ENCODE data around the gene MMD2.
"Not testable (repeated sequence)": the region's sequence is repeated elsewhere in the genome, so short reads cannot be mapped to it uniquely, and the experiment has no call there.

MMD2 gene

DNA sequence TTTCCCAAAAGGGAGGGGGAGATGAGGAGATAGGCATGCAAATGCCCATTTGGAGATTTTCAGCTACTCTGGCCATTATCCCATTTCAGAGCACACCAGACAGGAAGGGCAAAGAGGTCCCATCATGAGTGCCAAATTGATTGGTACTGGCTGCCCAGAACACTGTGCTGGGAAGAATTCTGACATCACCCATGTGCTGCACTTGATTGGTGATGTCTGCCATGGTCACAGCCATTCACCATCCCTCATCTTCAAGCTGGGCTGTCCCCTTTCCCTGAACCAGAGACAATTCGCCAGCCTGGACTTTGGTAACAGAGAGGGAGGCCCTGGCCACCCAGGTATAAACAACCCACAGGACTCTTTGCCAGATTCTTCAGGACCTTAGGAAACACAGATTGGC, 52.3 kb downstream of the MMD2 start:
- no peak overlapping the region for H3K4me3 ChIP-seq (ENCODE audit: low read depth, low read length)
- H3K4me1 ChIP-seq = no peaks in the 10 kb centered on the region
- no peaks in the 10 kb centered on the region for H3K36me3 ChIP-seq
- DNase-seq = no peak
- H3K9me3 ChIP-seq = no peaks in the 10 kb centered on the region
- TF ChIP-seq, protein P1, sequence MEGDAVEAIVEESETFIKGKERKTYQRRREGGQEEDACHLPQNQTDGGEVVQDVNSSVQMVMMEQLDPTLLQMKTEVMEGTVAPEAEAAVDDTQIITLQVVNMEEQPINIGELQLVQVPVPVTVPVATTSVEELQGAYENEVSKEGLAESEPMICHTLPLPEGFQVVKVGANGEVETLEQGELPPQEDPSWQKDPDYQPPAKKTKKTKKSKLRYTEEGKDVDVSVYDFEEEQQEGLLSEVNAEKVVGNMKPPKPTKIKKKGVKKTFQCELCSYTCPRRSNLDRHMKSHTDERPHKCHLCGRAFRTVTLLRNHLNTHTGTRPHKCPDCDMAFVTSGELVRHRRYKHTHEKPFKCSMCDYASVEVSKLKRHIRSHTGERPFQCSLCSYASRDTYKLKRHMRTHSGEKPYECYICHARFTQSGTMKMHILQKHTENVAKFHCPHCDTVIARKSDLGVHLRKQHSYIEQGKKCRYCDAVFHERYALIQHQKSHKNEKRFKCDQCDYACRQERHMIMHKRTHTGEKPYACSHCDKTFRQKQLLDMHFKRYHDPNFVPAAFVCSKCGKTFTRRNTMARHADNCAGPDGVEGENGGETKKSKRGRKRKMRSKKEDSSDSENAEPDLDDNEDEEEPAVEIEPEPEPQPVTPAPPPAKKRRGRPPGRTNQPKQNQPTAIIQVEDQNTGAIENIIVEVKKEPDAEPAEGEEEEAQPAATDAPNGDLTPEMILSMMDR (IDR thresholded peaks at IDR 0.05; ENCODE audit: low read depth, low read length) = no peak
- H3K27me3 ChIP-seq = peaks cover 8% of the 10 kb centered on the region; the same call in 1 of the 2 replicates

DNA sequence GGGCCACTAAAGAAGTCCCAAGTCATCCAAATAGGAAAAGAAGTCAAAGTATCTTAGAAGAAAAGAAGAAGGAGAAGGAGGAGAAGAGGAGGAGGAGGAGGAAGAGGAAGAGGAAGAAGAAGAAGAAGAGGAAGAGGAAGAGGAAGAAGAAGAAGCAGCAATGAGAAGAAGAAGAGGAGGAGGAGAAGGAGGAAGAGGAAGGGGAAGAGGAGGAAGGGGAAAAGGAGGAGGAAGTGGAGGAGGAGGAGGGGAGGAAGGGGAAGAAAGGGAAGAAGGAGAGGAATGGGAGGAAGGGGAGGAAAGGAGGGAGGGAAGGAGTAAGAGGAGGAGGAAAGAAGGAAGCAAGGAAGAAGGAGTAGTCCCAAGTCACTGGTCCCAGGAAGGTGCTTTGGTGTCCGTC, 53.8 kb downstream of the MMD2 start:
- Histone ChIP-seq H3K4me3 (ENCODE audit: low read depth, low read length) (no peak overlapping the region), H3K9me3 (no peaks in the 10 kb centered on the region), H3K27me3 (peaks cover 12% of the 10 kb centered on the region; the same call in 1 of the 2 replicates), H3K36me3 (no peaks in the 10 kb centered on the region), H3K4me1 (no peaks in the 10 kb centered on the region)
- TF ChIP-seq, protein P1 (IDR thresholded peaks at IDR 0.05; ENCODE audit: low read depth, low read length) = no peak
- DNase-seq = no peak

DNA sequence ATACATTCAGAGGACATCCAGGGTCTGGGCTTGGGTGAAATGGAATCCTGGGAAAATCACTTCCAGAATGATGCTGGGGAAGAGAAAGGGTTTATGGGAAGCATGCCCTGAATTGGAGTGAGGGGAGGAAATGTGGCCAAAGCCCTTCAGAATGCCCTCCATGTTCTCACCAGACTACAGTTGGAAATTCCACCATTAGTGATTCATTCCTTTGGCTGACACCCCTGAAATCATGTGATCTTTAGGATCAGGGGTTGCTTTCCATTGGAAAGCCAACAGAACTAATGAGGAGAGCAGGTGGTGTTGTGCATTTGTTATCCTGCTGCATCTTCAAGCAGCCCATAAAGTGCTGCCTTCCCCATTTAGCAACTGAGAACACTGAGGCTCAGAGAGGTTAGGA, 54.6 kb downstream of the MMD2 start:
- Histone ChIP-seq H3K4me1 (no peaks in the 10 kb centered on the region), H3K4me3 (ENCODE audit: low read depth, low read length) (no peak overlapping the region), H3K36me3 (no peaks in the 10 kb centered on the region), H3K27me3 (peaks cover 12% of the 10 kb centered on the region; the same call in 1 of the 2 replicates), H3K9me3 (no peaks in the 10 kb centered on the region)
- TF ChIP-seq, protein P1 (IDR thresholded peaks at IDR 0.05; ENCODE audit: low read depth, low read length) = no peak
- DNase-seq = no peak

DNA sequence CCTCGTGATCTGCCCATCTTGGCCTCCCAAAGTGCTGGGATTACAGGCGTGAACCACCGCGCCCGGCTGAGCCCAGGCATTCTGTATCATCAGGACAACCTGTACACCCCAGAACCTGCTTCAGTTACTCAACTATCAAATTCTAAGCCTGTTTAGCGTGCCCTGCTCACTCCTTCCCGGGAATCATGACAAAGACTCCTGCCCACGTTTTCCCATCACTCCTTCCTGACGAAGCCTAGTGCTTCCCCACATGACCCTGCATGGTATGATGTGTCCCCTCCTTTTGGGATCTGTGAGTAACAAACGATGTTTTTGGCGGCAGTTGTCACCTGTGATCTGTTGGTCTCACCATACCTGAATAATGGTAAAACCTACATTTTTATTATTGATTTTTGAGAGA, 63.2 kb downstream of the MMD2 start:
- H3K27me3 ChIP-seq = no peaks in the 10 kb centered on the region
- TF ChIP-seq, protein P1 (IDR thresholded peaks at IDR 0.05; ENCODE audit: low read depth, low read length) = no peak

DNA sequence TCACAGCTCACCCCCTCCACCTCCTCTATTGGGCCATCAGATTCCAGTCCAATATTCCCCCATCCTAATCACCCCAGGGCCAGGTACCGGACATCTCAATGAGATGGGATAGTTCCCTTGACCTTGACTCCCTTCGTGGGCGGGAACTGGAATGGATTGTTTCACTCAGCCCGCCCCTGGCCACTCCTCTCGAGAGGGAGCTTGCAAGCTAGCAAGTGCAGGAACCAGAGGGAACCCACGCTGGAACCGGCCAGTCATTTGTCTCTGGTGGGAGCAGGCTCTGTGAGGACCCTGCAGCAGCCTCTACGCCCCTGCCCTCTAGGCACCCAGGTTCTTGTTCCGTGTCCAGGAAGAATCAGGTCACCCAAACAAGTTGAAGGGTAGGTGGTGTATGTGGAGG, 64.5 kb downstream of the MMD2 start:
- no peaks in the 10 kb centered on the region for H3K27me3 ChIP-seq
- TF ChIP-seq, protein P1 (IDR thresholded peaks at IDR 0.05; ENCODE audit: low read depth, low read length) = no peak
- no peaks in the 10 kb centered on the region for H3K9me3 ChIP-seq
- no peaks in the 10 kb centered on the region for H3K4me1 ChIP-seq
- H3K36me3 ChIP-seq = no peaks in the 10 kb centered on the region
- no peak for DNase-seq
- no peak overlapping the region for H3K4me3 ChIP-seq (ENCODE audit: low read depth, low read length)

More for the DNA sequence above, 63.2 kb downstream of the MMD2 start:
- H3K9me3 ChIP-seq = no peaks in the 10 kb centered on the region
- no peak for DNase-seq
- no peaks in the 10 kb centered on the region for H3K36me3 ChIP-seq
- no peaks in the 10 kb centered on the region for H3K4me1 ChIP-seq
- H3K4me3 ChIP-seq (ENCODE audit: low read depth, low read length) = no peak overlapping the region

DNA sequence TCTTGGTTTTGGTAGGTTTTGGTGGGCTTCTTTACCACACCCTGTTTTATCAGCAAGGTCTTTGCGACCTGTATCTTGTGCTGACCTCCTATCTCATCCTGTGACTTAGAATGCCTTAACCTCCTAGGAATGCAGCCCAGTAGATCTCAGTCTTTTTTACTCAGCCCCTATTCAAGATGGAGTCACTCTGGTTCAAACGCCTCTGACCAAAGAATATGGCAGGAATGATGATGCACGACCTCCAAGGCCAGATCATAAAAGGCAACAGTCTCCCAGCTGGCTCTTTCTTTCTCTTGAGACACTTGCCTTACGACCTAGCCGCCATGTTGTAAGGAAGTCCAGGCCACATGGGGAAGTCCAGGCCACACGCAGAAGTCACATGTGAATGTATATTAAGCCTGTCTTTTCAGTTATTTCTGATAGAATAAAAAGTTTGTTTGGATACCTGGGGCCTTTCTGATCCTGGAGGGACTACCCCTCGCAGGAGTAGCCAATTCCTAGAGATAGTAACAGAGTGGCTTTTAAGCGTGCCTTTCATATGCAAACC, 65.0 kb downstream of the MMD2 start:
- Histone ChIP-seq H3K9me3 (no peaks in the 10 kb centered on the region), H3K36me3 (no peaks in the 10 kb centered on the region), H3K4me3 (ENCODE audit: low read depth, low read length) (no peak overlapping the region), H3K4me1 (no peaks in the 10 kb centered on the region), H3K27me3 (no peaks in the 10 kb centered on the region)
- no peak for DNase-seq
- TF ChIP-seq, protein P1 (IDR thresholded peaks at IDR 0.05; ENCODE audit: low read depth, low read length) = no peak

DNA sequence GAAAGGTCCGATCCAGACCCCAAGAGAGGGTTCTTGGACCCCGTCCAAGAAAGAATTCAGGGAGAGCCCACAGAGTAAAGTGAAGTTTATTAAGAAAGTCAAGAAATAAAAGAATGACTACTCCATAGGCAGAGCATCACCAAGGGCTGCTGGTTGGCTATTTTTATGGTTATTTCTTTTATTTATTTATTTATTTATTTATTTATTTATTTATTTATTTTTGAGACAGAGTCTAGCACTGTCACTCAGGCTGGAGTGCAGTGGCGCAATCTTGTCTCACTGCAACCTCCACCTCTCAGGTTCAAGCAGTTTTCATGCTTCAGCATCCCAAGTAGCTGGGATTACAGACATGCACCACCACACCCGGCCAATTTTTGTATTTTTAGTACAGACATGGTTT, 65.8 kb downstream of the MMD2 start:
- H3K27me3 ChIP-seq; H3K9me3 ChIP-seq; H3K4me1 ChIP-seq; DNase-seq; H3K36me3 ChIP-seq; H3K4me3 ChIP-seq (ENCODE audit: low read depth, low read length): not testable (repeated sequence)

DNA sequence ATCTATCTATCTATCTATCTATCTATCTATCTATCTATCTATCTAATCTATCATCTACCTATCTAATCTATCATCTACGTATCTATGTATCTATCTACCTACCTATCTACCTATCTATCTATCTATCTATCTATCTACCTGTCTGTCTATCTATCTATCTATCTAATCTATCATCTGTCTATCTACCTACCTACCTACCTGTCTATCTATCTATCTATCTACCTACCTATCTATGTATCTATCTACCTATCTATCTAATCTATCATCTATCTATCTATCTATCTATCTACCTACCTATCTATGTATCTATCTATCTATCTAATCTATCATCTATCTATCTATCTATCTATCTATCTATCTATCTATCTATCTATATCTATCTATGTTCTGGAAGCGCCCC, 67.5 kb downstream of the MMD2 start:
- not testable (repeated sequence) for DNase-seq; H3K36me3 ChIP-seq; H3K9me3 ChIP-seq; H3K4me1 ChIP-seq; H3K4me3 ChIP-seq (ENCODE audit: low read depth, low read length); H3K27me3 ChIP-seq
